Measurements from ENCODE around the gene ITPK1. TPM values are rescaled to one million over a fixed set of nuclear protein-coding genes. Genes with fewer than 3 reads are reported as not detected.

Gene ITPK1
- total RNA-seq, 1 experiment from 2014 or later = 25.9 TPM

GRCh38 chr14:93099643-93100042 is 16.1 kb downstream of the ITPK1 start:
- Histone ChIP-seq H3K4me3 (ENCODE audit: low read depth in 2 of 2, low read length in 2 of 2) (no peak overlapping the region), H3K27ac (ENCODE audit: low read length) (no peak overlapping the region), H3K4me1 (ENCODE audit: control insufficient read depth, insufficient read depth, low read length) (no peaks in the 10 kb centered on the region), H3K27me3 (ENCODE audit: control insufficient read depth, insufficient read depth, low read length) (no peaks in the 10 kb centered on the region), H3K9me3 (ENCODE audit: control insufficient read depth, insufficient read depth, low read depth, low read length) (no peaks in the 10 kb centered on the region), H3K36me3 (ENCODE audit: control insufficient read depth, insufficient read depth, low read length) (no peaks in the 10 kb centered on the region)
- in situ Hi-C loops (cut with HindIII; ENCODE audit: low pct_unique_long_range_greater_than_20kb, low sequenced_read_pairs) (no loop called here), intact Hi-C loops (cut with micrococcal nuclease; ENCODE audit: unreplicated experiment) (no loop called here)
- DNase-seq (ENCODE audit: low read depth, low spot score) = no peak
- POLR2A ChIA-PET = no interaction called here
- CTCF ChIA-PET = interaction anchor here (0.6 kb wide), 1 partner anchor 79 kb away, joined by 4 read pairs; no protein-coding TSS in a partner anchor
- BruUV-seq (replicated peaks) = no TSS peak
- no peak for ATAC-seq
- TF ChIP-seq, protein P1, sequence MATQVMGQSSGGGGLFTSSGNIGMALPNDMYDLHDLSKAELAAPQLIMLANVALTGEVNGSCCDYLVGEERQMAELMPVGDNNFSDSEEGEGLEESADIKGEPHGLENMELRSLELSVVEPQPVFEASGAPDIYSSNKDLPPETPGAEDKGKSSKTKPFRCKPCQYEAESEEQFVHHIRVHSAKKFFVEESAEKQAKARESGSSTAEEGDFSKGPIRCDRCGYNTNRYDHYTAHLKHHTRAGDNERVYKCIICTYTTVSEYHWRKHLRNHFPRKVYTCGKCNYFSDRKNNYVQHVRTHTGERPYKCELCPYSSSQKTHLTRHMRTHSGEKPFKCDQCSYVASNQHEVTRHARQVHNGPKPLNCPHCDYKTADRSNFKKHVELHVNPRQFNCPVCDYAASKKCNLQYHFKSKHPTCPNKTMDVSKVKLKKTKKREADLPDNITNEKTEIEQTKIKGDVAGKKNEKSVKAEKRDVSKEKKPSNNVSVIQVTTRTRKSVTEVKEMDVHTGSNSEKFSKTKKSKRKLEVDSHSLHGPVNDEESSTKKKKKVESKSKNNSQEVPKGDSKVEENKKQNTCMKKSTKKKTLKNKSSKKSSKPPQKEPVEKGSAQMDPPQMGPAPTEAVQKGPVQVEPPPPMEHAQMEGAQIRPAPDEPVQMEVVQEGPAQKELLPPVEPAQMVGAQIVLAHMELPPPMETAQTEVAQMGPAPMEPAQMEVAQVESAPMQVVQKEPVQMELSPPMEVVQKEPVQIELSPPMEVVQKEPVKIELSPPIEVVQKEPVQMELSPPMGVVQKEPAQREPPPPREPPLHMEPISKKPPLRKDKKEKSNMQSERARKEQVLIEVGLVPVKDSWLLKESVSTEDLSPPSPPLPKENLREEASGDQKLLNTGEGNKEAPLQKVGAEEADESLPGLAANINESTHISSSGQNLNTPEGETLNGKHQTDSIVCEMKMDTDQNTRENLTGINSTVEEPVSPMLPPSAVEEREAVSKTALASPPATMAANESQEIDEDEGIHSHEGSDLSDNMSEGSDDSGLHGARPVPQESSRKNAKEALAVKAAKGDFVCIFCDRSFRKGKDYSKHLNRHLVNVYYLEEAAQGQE (IDR thresholded peaks at IDR 0.05; ENCODE audit: insufficient read depth in 1 of 2, low read depth in 2 of 2, low read length in 1 of 2) = no peak
- no peak for TF ChIP-seq TCF7L2 (IDR thresholded peaks at IDR 0.05; ENCODE audit: low read depth, low read length)
- TF ChIP-seq POLR2AphosphoS5 (IDR thresholded peaks at IDR 0.05; ENCODE audit: low read depth, low read length) = no peak
- TF ChIP-seq SIN3A (IDR thresholded peaks at IDR 0.05; ENCODE audit: borderline replicate concordance, insufficient read depth, low read depth, low read length) = no peak
- no peak for TF ChIP-seq CTCF (IDR thresholded peaks at IDR 0.05)

DNA sequence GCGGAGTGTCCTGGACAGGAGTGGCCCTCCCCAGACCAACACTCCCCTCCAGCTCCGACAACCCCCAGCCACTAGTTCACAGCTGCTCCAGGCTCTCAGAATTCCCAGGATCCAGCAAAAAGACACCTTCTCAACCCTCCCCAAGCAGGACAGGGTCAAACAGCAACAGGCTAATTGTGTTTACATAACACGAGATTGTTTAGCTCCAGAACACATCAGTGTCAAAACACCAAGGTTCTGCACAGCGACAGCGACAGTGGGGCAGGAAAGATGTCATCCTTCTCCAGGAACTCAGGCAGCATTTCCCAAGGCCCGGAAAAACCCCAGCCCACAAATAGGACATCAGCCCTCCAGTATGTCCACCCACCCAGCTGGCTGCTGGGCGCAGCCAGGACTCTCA is 16.5 kb downstream of the ITPK1 start:
- H3K27me3 ChIP-seq (ENCODE audit: control insufficient read depth, insufficient read depth, low read length) = no peaks in the 10 kb centered on the region
- intact Hi-C loops (cut with micrococcal nuclease; ENCODE audit: unreplicated experiment) (no loop called here), in situ Hi-C loops (cut with HindIII; ENCODE audit: low pct_unique_long_range_greater_than_20kb, low sequenced_read_pairs) (no loop called here)
- H3K9me3 ChIP-seq (ENCODE audit: control insufficient read depth, insufficient read depth, low read depth, low read length) = no peaks in the 10 kb centered on the region
- BruUV-seq (replicated peaks) = no TSS peak
- H3K4me1 ChIP-seq (ENCODE audit: control insufficient read depth, insufficient read depth, low read length) = no peaks in the 10 kb centered on the region
- ChIA-PET POLR2A (no interaction called here), CTCF (interaction anchor here (0.6 kb wide), 1 partner anchor 10 kb away, joined by 3 read pairs; no protein-coding TSS in a partner anchor)
- no peak overlapping the region for H3K27ac ChIP-seq (ENCODE audit: low read length)
- DNase-seq (ENCODE audit: low read depth, low spot score) (no peak), ATAC-seq (no peak)
- H3K4me3 ChIP-seq (ENCODE audit: low read depth in 2 of 2, low read length in 2 of 2) = no peak overlapping the region
- TF ChIP-seq TCF7L2 (IDR thresholded peaks at IDR 0.05; ENCODE audit: low read depth, low read length) = no peak
- no peak for TF ChIP-seq CTCF (IDR thresholded peaks at IDR 0.05)
- TF ChIP-seq, protein P1 (IDR thresholded peaks at IDR 0.05; ENCODE audit: insufficient read depth in 1 of 2, low read depth in 2 of 2, low read length in 1 of 2) = no peak
- TF ChIP-seq SIN3A (IDR thresholded peaks at IDR 0.05; ENCODE audit: borderline replicate concordance, insufficient read depth, low read depth, low read length) = no peak
- no peak for TF ChIP-seq POLR2AphosphoS5 (IDR thresholded peaks at IDR 0.05; ENCODE audit: low read depth, low read length)
- no peaks in the 10 kb centered on the region for H3K36me3 ChIP-seq (ENCODE audit: control insufficient read depth, insufficient read depth, low read length)

Data from Panc1 (cell line).